ENCODE results near the gene CLASP1. TPM values are rescaled to one million over a fixed set of nuclear protein-coding genes. Genes with fewer than 3 reads are reported as not detected.

Gene CLASP1
- total and polyA plus RNA-seq, 2 experiments from 2014 or later = 16.6 to 56.3 TPM

GRCh38 chr2:121608967-121609366 lies 40.3 kb downstream of the CLASP1 start:
- Mint-ChIP-seq H3K27ac (no peak overlapping the region; the same call in 1 of the 2 replicates), H3K27me3 (ENCODE audit: insufficient read depth, low read depth, poor library complexity) (no peaks in the 10 kb centered on the region), H3K36me3 (ENCODE audit: low read depth) (peaks cover 15% of the 10 kb centered on the region), H3K9me3 (no peaks in the 10 kb centered on the region), H3K4me1 (0 out of 3 replicates have a peak, but pooled peaks cover 2% of the 10 kb centered on the region), H3K4me3 (no peak overlapping the region)
- Histone ChIP-seq H3K4me2 (no peak overlapping the region), H3K27ac (ENCODE audit: low read depth) (no peak overlapping the region), H3K79me2 (replicated peaks; ENCODE audit: insufficient read depth) (peaks cover 55% of the 10 kb centered on the region), H3K9me2 (ENCODE audit: insufficient read depth) (no peaks in the 10 kb centered on the region), H3K36me3 (ENCODE audit: insufficient read depth) (no peaks in the 10 kb centered on the region; the same call in none of the 2 replicates), H3F3A (replicated peaks; ENCODE audit: low read depth) (no peaks in the 10 kb centered on the region), H3K27me3 (ENCODE audit: insufficient read depth) (no peaks in the 10 kb centered on the region), H3K4me3 (no peak overlapping the region), H4K20me1 (replicated peaks; ENCODE audit: insufficient read depth) (peaks cover 11% of the 10 kb centered on the region), H3K4me1 (ENCODE audit: insufficient read depth) (no peaks in the 10 kb centered on the region), H2AFZ (no peak overlapping the region)
- no peak for DNase-seq (ENCODE audit: low spot score)
- ATAC-seq = no peak
- no peak for TF ChIP-seq EZH2 (IDR thresholded peaks at IDR 0.05; ENCODE audit: low read depth, unreplicated experiment)
- TF ChIP-seq JUNB (IDR thresholded peaks at IDR 0.05; ENCODE audit: unreplicated experiment) = no peak
- no peak for TF ChIP-seq ZNF331 (CRISPR knock-in tag; IDR thresholded peaks at IDR 0.05; ENCODE audit: low read depth)
- no peak for TF ChIP-seq POLR2AphosphoS5 (IDR thresholded peaks at IDR 0.05; ENCODE audit: low read depth)
- no peak for TF ChIP-seq STAT1 (IDR thresholded peaks at IDR 0.05; ENCODE audit: unreplicated experiment)
- TF ChIP-seq CTCF (conservative IDR thresholded peaks at IDR 0.05; ENCODE audit: low read depth in 2 of 2) = no peak
- TF ChIP-seq CREB1 (CRISPR knock-in tag; IDR thresholded peaks at IDR 0.05; ENCODE audit: low read depth) = no peak
- no peak for TF ChIP-seq REST (IDR thresholded peaks at IDR 0.05; ENCODE audit: unreplicated experiment)
- no peak for TF ChIP-seq ZNF462 (CRISPR knock-in tag; IDR thresholded peaks at IDR 0.05)
- TF ChIP-seq ETS1 (IDR thresholded peaks at IDR 0.05) = no peak
- TF ChIP-seq NANOG (IDR thresholded peaks at IDR 0.05; ENCODE audit: borderline replicate concordance) = no peak
- TF ChIP-seq ZNF114 (CRISPR knock-in tag; IDR thresholded peaks at IDR 0.05) = no peak
- TF ChIP-seq EZH2phosphoT487 (IDR thresholded peaks at IDR 0.05; ENCODE audit: unreplicated experiment) = no peak
